Measurements from ENCODE around the gene NF1. TPM values are rescaled to one million over a fixed set of nuclear protein-coding genes. Genes with fewer than 3 reads are reported as not detected.
A peak's percentile ranks its signal among the peaks of the same experiment; 100 is the strongest.

NF1 gene
- total and polyA plus RNA-seq, 10 donors = 3.1 to 97.7 (median 58.3) TPM

DNA sequence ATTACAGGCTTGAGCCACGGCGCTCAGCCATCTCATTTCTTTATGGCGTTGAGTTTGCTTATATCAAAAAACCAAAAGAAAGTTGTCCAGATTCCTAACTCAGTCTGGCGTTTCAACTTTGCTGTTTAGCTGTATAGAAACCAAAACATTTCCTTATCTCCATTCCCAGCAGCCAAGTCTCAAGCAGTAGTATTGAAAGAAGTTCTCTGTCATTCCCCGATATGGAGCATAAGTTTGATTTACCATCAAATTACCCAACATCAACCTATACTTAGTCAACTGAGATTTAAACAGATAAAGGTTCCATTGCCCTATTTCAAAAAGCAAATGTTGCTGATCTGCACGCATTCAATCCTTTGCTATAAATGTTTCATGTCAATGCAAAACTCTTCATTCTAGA lies 269.2 kb downstream of the NF1 start:
- intact Hi-C loops (cut with DNase I; ENCODE audit: low total_unique reads) = no loop called here
- Histone ChIP-seq H3K27me3 (replicated peaks in 1 of 7) (no peaks in the 10 kb centered on the region), H3K36me3 (peaks cover 0 to 77% (median 27%) of the 10 kb centered on the region in 6 donors), H3K4me1 (no peaks in the 10 kb centered on the region), H3K4me3 (no peak overlapping the region), H3K27ac (no peak overlapping the region), H3K9me3 (no peaks in the 10 kb centered on the region)
- no peak for DNase-seq
- TF ChIP-seq POLR2A (IDR thresholded peaks at IDR 0.05) (no peak), CTCF (IDR thresholded peaks at IDR 0.05 in 8 of 11, conservative IDR thresholded peaks at IDR 0.05 in 3 of 11) (no peak), POLR2AphosphoS5 (IDR thresholded peaks at IDR 0.05) (no peak)
- WGBS, 5 donors = 93 to 98% (median 97%) methylated on average over 6 of the region's 6 CpGs

GRCh38 chr17:31366088-31366487 lies 271.3 kb downstream of the NF1 start:
- H3K4me1 ChIP-seq = peaks cover 0 to 10% (median 9%) of the 10 kb centered on the region in 6 donors
- H3K27me3 ChIP-seq (replicated peaks in 1 of 7) = no peaks in the 10 kb centered on the region
- H3K27ac ChIP-seq = no peak overlapping the region
- intact Hi-C loops (cut with DNase I; ENCODE audit: low total_unique reads) = no loop called here
- no peak for TF ChIP-seq POLR2AphosphoS5 (IDR thresholded peaks at IDR 0.05)
- no peak for TF ChIP-seq POLR2A (IDR thresholded peaks at IDR 0.05)
- no peak for TF ChIP-seq CTCF (IDR thresholded peaks at IDR 0.05 in 8 of 11, conservative IDR thresholded peaks at IDR 0.05 in 3 of 11)
- WGBS, 5 donors = 98 to 99% (median 98%) methylated on average over 4 of the region's 4 CpGs
- no peaks in the 10 kb centered on the region for H3K9me3 ChIP-seq
- DNase-seq = no peak
- H3K36me3 ChIP-seq = peaks cover 0 to 57% (median 12%) of the 10 kb centered on the region in 6 donors
- no peak overlapping the region for H3K4me3 ChIP-seq

- Histone ChIP-seq H3K27ac (no peak overlapping the region), H3K4me3 (no peak overlapping the region), H3K4me1 (peaks cover 0 to 42% (median 39%) of the 10 kb centered on the region in 6 donors), H3K9me3 (no peaks in the 10 kb centered on the region), H3K36me3 (peaks cover 0 to 33% (median 0%) of the 10 kb centered on the region in 6 donors), H3K27me3 (replicated peaks in 1 of 7) (no peaks in the 10 kb centered on the region)
- intact Hi-C loops (cut with DNase I; ENCODE audit: low total_unique reads) = no loop called here
- DNase-seq = no peak
- TF ChIP-seq POLR2AphosphoS5 (IDR thresholded peaks at IDR 0.05) (no peak), POLR2A (IDR thresholded peaks at IDR 0.05) (no peak), CTCF (IDR thresholded peaks at IDR 0.05 in 8 of 11, conservative IDR thresholded peaks at IDR 0.05 in 3 of 11) (no peak)
Measured at GRCh38 chr17:31369266-31369665, 274.5 kb downstream of the NF1 start.

GRCh38 chr17:31371511-31372097 lies 276.8 kb downstream of the NF1 start:
- Histone ChIP-seq H3K4me1 (peaks cover 0 to 48% (median 43%) of the 10 kb centered on the region in 6 donors), H3K4me3 (no peak overlapping the region), H3K27ac (peak overlapping the region in 2 of 8 donors; percentile 18 to 19), H3K36me3 (peaks cover 0 to 45% (median 0%) of the 10 kb centered on the region in 6 donors), H3K9me3 (no peaks in the 10 kb centered on the region), H3K27me3 (replicated peaks in 1 of 7) (no peaks in the 10 kb centered on the region)
- no peak for DNase-seq
- WGBS, 5 donors = 38 to 48% (median 39%) methylated on average over 4 of the region's 4 CpGs
- no peak for TF ChIP-seq CTCF (IDR thresholded peaks at IDR 0.05 in 8 of 11, conservative IDR thresholded peaks at IDR 0.05 in 3 of 11)
- TF ChIP-seq POLR2A (IDR thresholded peaks at IDR 0.05) = no peak
- no peak for TF ChIP-seq POLR2AphosphoS5 (IDR thresholded peaks at IDR 0.05)
- intact Hi-C loops (cut with DNase I; ENCODE audit: low total_unique reads) = loop anchor here (10.0 kb wide), 2 partner anchors 137 to 357 kb away; no protein-coding TSS in a partner anchor
